DOHH2 (cell line): ENCODE data around the gene PLBD2.

ENCODE experiments used
- EZH2phosphoT487 ChIP-seq: fragments of 200-600 bp; sonication (generic); IDR thresholded peaks from 2 replicates; pipeline ENCODE4 v1.6.1; 2017; ENCODE audit warnings: borderline replicate concordance, mild to moderate bottlenecking, antibody characterized with exemption, low read length, moderate library complexity, mixed read lengths
- TF ChIP-seq, protein P1 (sequence below): fragments of 200-600 bp; sonication (generic); IDR thresholded peaks from one replicate; pipeline ENCODE4 v1.5.1; 2014; ENCODE audit warnings: antibody characterized with exemption, mild to moderate bottlenecking, low read depth, low read length; ENCODE audit not compliant: poor library complexity, severe bottlenecking

GRCh38 chr12:113318900-113319628, 39.3 kb upstream of the PLBD2 start:
- no peak for TF ChIP-seq EZH2phosphoT487
- TF ChIP-seq, protein P1, sequence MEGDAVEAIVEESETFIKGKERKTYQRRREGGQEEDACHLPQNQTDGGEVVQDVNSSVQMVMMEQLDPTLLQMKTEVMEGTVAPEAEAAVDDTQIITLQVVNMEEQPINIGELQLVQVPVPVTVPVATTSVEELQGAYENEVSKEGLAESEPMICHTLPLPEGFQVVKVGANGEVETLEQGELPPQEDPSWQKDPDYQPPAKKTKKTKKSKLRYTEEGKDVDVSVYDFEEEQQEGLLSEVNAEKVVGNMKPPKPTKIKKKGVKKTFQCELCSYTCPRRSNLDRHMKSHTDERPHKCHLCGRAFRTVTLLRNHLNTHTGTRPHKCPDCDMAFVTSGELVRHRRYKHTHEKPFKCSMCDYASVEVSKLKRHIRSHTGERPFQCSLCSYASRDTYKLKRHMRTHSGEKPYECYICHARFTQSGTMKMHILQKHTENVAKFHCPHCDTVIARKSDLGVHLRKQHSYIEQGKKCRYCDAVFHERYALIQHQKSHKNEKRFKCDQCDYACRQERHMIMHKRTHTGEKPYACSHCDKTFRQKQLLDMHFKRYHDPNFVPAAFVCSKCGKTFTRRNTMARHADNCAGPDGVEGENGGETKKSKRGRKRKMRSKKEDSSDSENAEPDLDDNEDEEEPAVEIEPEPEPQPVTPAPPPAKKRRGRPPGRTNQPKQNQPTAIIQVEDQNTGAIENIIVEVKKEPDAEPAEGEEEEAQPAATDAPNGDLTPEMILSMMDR: no peak
